Measurements from ENCODE around the gene TRIM33.
"Not testable (repeated sequence)": the region's sequence is repeated elsewhere in the genome, so short reads cannot be mapped to it uniquely, and the experiment has no call there.

Gene TRIM33

DNA sequence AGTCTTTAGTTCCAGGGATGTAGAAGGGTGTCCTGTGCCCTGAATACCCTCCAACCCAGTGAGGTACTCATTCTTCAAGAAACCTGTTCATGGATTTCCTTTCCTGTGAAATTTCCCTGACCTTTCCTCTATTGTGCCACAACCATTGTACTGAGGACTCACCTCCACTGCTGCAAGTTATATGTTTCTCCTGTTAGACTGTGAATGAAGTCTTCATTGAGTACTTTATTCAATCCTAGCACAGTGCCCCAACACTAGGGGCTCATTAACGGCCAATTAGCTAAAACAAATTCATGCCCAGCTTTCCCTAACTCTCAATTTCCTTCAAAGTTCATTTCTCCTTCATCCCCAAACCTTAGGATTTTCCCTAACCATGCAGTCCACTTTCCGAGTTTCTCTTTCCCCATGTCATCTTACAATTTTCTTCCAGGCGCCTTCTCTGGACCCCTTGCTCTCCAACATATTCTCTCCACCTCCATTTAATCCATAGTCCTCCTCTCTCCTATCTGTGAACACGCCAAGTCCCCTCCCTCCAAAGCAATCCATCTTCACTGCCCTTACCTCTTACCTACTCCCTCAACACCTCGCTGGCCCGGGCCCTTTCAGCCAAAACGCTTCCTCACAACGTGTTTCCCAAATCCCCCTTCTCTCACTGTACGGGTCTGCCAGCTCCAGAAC, 1.3 kb downstream of the TRIM33 start:
- DNase-seq: peak; percentile 20

DNA sequence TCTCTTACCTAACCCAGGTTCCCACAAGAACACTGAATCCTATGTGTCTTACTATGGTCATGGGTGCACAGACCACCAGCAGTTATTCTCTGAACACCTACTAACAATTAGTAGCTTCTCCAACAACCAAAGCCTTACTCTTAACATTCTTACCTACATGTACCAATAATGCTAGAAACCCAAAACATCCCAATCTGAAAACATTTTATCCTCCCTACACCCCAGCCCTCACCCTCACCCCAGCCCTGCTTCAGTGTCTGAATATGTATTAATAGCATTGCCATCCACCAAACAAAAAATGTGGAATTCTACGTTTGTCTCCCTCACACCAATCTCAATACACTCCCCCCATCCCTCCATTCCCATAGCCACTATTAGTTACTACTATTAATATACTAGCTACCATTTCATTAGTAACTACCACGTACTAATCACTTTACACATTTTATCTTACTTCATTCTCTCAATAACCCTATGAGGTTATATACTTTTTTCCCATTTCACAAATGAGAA, 2.6 kb downstream of the TRIM33 start:
- DNase-seq: no peak

- DNase-seq: no peak
Observed at GRCh38 chr1:114507513-114507912, 3.5 kb downstream of the TRIM33 start.

DNA sequence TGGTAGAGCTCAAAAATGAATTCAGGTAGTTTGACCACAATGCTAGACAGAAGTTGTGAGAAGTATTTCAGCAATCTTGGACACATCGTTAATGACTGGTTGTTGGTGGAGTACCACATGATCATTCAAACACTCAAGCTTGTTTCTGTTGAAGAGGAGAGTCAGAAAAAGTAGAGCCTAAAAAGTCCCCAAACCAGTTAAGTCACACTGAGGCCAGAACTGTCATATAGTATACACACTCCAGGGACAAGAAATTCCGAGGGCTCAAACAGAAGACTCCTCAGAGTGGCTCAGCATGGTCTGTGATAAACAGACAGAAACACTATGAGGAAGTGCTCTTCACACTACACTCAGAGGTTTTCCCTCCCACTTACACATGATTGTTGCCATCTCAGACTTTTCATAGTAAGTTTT, 5.8 kb downstream of the TRIM33 start:
- DNase-seq: no peak

GRCh38 chr1:114503916-114504422, 7.0 kb downstream of the TRIM33 start:
- no peak for DNase-seq

DNA sequence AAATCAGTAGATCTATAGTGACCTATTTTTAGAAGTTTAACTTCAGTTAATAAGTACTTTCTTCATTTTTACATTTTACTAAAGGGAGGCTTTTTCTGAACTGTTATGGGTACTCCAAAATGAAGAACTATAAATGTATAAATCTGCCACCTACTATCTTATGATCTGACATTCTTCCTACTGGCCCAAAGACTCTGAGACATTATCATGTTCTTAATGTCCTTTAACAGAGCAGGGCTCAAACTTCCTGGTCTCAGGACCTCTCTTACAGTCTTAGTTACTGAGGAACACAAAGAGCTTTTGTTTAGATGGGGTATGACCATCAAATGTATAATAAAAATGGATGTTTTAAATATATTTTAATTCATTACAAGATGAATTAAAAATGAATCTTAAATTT, 8.9 kb downstream of the TRIM33 start:
- no peak for DNase-seq

GRCh38 chr1:114499478-114499877, 11.5 kb downstream of the TRIM33 start:
- no peak for DNase-seq

DNA sequence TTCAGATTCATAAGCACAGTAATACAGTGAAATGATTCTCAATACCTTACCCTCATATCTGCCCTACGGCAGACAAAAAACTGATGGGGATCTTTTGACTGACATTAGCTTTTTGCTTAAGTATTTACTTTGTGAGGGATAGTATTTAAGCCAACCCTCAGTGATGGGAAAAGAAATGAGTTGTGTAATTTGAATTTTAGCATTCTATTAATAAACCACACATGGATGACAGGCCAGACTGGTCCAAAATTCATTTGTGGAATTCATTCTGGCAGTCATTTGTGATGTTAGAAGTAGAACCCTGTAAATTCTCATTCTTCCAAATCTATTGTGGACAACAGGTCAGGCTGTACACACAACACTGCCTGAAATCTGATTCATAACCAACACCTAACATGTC, 14.9 kb downstream of the TRIM33 start:
- DNase-seq: no peak

GRCh38 chr1:114495486-114495885, 15.5 kb downstream of the TRIM33 start:
- no peak for DNase-seq

- DNase-seq: no peak
Observed at GRCh38 chr1:114492978-114493377, 18.0 kb downstream of the TRIM33 start.

DNA sequence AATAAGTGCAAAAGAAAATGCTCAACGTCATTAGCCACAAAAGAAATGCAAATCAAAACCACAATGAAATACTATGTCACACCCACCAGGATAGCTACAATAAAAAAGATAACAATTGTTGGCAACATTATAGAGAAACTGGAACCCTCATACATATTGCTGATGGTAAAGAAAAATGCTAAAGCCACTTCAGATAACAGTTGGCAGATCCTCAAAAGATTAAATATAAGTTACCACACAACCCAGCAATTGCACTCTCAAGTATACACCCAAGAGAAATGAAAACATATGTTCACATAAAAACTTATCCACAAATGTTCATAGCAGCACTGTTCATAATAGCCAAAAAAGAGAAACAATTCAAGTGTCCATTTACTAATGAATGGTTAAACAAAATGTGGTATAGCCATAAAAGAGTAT, 20.7 kb downstream of the TRIM33 start:
- DNase-seq: no peak

- no peak for DNase-seq
Observed at GRCh38 chr1:114488739-114489138, 22.3 kb downstream of the TRIM33 start.

DNA sequence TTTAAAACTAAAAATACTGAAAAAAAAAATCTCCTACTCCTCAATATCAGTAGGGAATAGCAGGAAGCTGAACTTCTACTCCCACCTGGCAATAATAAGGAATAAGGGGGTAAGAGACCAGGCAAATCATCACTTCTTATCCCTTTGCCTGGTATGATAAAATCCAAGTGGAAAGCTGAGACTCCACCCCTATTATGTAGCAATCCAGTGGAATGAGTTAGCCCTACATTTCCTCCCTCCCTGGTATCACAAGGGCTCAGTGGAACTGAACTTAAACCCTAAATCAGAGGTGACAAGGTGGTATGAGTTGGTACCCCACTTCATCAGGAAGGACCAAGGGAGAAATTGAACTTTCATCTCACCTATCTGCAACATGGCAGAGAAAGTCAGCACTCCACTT, 25.7 kb downstream of the TRIM33 start:
- no peak for DNase-seq

GRCh38 chr1:114482585-114482984, 28.4 kb downstream of the TRIM33 start:
- no peak for DNase-seq

DNA sequence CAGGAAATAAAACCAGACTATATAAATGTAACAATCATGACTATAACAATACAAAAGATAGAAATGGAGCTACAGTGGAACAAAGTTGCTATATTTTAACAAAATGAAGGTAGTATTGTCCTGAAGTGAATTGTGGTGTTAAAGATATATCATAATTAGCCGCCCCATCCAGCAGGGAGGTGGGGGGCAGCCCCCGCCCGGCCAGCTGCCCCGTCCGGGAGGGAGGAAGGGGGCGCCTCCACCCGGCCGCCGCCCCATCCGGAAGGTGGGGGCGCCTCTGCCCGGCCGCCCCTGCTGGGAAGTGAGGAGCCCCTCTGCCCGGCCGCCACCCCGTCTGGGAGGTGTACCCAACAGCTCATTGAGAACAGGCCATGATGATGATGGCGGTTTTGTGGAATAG, 31.4 kb downstream of the TRIM33 start:
- DNase-seq: not testable (repeated sequence)

DNA sequence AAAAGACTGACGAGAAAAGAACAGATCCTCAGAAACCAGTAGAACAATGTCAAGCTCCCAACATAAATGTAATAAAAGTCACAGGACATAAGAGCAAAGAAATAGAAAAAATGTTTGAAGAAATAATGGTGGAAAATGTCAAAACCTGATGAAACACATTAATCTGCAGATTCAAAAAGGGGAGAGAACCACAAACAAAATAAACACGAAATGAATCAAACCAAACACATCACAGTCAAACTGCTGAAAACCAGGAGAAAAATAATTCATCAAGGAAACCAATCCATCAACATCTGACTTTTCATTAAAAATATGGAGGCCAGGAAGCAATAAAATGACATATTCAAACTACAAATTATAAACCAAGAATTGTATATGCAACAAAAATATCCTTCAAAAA, 31.9 kb downstream of the TRIM33 start:
- DNase-seq: no peak

DNA sequence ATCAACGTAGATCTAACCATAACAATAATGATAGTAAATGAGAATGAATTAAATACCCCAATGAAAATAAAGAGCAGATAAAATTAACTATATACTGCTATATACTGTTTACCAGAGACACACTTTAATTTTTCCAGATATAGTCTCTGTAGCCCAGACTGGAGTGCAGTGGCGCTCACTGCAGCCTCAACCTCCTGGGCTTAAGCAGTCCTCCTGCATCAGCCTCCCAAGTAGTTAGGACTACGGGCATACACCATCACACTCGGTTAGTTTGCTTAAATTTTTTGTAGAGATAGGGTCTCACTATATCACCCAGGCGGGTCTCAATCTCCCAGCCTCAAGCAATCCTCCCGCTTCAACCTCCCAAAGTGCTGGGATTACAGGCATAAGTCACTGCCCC, 37.2 kb downstream of the TRIM33 start:
- no peak for DNase-seq

DNA sequence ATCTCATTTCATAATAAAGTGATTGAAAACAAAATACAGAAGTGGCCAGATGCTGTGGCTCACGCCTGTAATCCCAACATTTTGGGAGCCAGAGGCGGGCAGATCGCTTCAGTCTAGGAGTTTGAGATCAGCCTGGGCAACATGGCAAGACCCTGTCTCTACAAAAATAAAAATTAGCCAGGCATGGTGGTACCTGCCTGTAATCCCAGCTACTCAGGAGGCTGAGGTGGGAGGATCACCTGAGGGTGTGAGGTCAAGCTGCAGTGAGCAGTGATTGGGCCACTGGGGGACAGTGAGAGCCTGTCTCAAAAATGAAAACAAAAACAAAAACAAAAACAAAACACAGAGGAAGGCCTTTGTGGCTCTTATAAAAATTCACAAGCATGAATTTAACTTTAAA, 38.6 kb downstream of the TRIM33 start:
- DNase-seq: no peak

DNA sequence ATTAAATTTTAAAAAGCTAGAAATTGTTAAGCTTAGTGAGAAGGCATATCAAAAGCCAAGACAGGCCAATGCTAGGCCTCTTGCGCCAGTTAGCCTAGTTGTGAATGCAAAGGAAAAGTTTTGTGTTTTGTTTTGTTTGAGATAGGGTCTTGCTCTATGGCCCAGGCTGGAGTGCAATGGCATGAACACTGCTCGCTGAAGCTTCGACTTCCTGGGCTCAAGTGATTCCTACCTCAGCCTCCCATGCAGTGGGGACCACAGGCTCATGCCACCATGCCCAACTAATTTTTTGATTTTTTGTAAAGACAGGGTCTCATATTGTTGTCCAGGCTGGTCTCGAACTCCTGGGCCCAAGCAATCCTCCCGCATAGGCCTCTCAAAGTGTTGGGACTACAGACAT, 40.3 kb downstream of the TRIM33 start:
- no peak for DNase-seq

- DNase-seq: no peak
Observed at GRCh38 chr1:114468710-114469468, 42.1 kb downstream of the TRIM33 start.

DNA sequence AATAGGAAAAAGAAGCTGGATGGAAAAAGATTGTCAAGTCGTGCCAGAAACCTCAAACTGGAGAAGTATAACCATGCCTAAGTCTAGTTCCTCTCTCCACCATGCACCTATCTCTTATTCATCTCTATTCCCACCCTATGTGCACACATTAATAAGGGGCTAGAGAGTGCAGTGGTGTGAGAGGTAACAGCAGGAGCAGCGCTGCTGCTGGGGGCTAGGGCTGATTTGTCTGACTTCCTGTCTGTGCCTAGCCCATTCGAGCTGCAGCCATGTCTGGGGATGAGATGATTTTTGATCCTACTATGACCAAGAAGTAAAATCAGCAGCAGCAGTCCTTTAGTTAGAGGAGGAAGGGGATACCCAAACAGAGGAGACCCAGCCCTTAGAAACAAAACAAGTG, 43.0 kb downstream of the TRIM33 start:
- DNase-seq: no peak

- DNase-seq: no peak
Observed at GRCh38 chr1:114467491-114467890, 43.5 kb downstream of the TRIM33 start.

DNA sequence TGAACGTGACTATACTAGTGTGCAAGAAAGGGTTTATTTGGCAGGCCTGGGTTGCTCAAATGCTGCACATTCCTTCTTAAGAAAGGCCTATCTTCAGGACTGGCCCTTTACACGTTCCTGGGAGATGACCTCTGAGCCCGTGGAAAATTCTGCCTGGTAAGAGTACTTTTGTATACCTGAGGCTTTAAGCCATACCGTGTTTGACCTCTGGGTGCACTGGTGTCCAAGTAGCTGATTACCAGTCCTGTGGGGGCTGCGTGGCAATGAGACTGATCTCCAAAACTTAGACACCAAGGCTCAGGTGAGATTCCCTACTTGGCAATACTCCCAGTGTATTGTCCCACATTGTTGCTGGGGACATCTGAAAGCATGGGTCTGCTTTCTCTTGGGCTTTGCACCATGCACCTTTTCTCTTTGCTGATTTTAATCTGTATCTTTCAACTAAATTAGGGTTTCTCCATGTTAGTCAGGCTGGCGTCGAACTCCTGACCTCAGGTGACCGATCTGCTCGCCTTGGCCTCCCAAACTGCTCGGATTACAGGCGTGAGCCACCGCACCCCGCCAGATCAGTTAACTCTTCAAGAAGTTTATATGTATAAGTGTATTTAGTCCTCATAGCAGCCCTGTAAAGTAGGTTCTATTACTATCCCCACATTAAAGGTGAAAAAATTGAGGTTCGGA, 44.5 kb downstream of the TRIM33 start:
- DNase-seq: no peak

DNA sequence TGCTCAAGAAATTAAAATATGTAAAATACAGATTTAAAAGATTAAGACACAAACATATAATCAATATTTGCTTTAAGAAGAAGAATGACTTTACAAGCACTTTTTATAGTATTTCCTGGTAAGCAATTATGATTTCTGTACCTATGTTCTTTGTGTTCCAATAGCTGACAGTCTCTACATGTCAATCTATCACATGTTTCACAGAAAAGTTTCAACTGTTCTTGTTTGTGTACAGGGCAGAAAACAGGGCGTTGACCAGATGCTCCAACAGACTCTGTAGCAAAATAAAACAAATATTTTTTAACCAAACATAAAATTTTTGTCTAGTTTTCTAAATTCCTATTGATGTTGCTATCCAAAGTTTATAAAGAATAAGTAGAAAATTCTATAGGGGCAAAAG, 48.0 kb downstream of the TRIM33 start:
- no peak for DNase-seq

Data from NCI-H146 (cell line).